Measurements from ENCODE around the gene NECTIN1.
"Not testable (repeated sequence)": the region's sequence is repeated elsewhere in the genome, so short reads cannot be mapped to it uniquely, and the experiment has no call there.

NECTIN1 gene

GRCh38 chr11:119612814-119613213, 116.2 kb downstream of the NECTIN1 start:
- no peak for DNase-seq

- DNase-seq, result no peak
Measured at GRCh38 chr11:119610836-119611426, 118.1 kb downstream of the NECTIN1 start.

GRCh38 chr11:119608781-119609180, 120.2 kb downstream of the NECTIN1 start:
- DNase-seq, result no peak

- no peak for DNase-seq
Measured at GRCh38 chr11:119608201-119608600, 120.8 kb downstream of the NECTIN1 start.

- DNase-seq, result no peak
Measured at GRCh38 chr11:119607726-119608125, 121.3 kb downstream of the NECTIN1 start.

- DNase-seq, result no peak
Measured at GRCh38 chr11:119605137-119605665, 123.8 kb downstream of the NECTIN1 start.

- no peak for DNase-seq
Measured at GRCh38 chr11:119602745-119603373, 126.1 kb downstream of the NECTIN1 start.

- no peak for DNase-seq
Measured at GRCh38 chr11:119599864-119600541, 129.0 kb downstream of the NECTIN1 start.

- not testable (repeated sequence) for DNase-seq
Measured at GRCh38 chr11:119595941-119596340, 133.1 kb downstream of the NECTIN1 start.

GRCh38 chr11:119594639-119595249, 134.3 kb downstream of the NECTIN1 start:
- DNase-seq, result no peak

GRCh38 chr11:119593346-119593745, 135.7 kb downstream of the NECTIN1 start:
- no peak for DNase-seq

- DNase-seq, result no peak
Measured at GRCh38 chr11:119592642-119593041, 136.4 kb downstream of the NECTIN1 start.

- DNase-seq, result peak; percentile 7
Measured at GRCh38 chr11:119591836-119592310, 137.1 kb downstream of the NECTIN1 start.

- peak; percentile 4 for DNase-seq
Measured at GRCh38 chr11:119590651-119591351, 138.2 kb downstream of the NECTIN1 start.

GRCh38 chr11:119589001-119589400, 140.0 kb downstream of the NECTIN1 start:
- no peak for DNase-seq
